ENCODE measurements around the gene MRPS12. TPM values are rescaled to one million over a fixed set of nuclear protein-coding genes. Genes with fewer than 3 reads are reported as not detected.
A peak's percentile ranks its signal among the peaks of the same experiment; 100 is the strongest.
"Not testable (repeated sequence)": the region's sequence is repeated elsewhere in the genome, so short reads cannot be mapped to it uniquely, and the experiment has no call there.

The MRPS12 gene
- 10 to 100 TPM; 29.9 to 43.9 (median 33.1) TPM for total RNA-seq

DNA sequence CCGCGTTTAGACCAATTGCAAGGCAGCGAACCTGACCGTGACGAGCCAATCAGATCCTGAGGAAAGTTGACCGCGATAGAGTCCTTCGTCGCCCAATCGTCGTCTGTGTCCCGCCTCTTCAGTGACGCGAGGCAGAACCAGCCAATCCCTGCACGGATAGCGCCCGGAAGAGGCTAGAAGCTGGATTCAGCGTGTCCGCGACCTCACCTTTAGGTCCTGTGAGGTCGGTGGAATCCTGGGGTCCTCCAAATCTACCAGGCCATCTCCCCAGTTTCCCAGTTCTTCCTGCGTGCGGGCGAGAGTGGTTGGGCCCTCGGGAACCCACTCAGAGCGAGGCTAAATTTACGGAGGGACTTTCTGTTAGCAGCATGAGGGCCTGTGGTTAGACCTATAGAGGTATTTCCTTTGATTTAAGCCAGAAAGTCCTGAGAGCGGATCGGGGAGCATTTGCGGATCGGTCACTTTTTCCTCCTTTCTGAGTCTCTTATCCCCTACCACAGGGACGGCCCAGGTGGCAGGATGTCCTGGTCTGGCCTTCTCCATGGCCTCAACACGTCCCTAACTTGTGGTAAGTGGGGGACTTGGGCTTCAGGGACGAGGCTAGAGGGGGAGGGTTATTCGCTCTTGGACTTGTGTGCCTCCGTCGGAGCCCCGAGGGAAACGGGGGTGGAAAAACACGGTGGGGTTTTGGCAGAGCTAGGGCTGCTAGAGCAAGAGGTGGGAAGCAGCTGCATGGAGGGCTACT lies at the start of gene MRPS12:
MRPS12 (plus strand) TSS at position 169 of the 745 bp plus-strand sequence; CDS start at position 520, 351 bp downstream.
- Histone ChIP-seq H3K9me3 (peaks cover 0 to 9% (median 0%) of the 10 kb centered on the region in 4 donors), H3K27ac (peak within 1 kb of the TSS; percentile 77 to 88 (median 82)), H3K27me3 (no peaks in the 10 kb centered on the region), H3K4me3 (peak within 1 kb of the TSS; percentile 48 to 91 (median 76)), H3K36me3 (peaks cover 0 to 54% (median 0%) of the 10 kb centered on the region in 3 donors), H3K4me1 (peaks cover 0 to 29% (median 14%) of the 10 kb centered on the region in 4 donors)
- peak; percentile 97 to 99 for DNase-seq (ENCODE audit: low spot score in 2 of 2)
- WGBS, 2 donors = 0 to 1% methylated on average over 26 to 40 of the region's 40 CpGs
- TF ChIP-seq EP300 (IDR thresholded peaks at IDR 0.05) (peak in 1 of 2 donors; percentile 35), POLR2A (IDR thresholded peaks at IDR 0.05) (peak in 1 of 2 donors; percentile 35)
- TF ChIP-seq, protein P1, sequence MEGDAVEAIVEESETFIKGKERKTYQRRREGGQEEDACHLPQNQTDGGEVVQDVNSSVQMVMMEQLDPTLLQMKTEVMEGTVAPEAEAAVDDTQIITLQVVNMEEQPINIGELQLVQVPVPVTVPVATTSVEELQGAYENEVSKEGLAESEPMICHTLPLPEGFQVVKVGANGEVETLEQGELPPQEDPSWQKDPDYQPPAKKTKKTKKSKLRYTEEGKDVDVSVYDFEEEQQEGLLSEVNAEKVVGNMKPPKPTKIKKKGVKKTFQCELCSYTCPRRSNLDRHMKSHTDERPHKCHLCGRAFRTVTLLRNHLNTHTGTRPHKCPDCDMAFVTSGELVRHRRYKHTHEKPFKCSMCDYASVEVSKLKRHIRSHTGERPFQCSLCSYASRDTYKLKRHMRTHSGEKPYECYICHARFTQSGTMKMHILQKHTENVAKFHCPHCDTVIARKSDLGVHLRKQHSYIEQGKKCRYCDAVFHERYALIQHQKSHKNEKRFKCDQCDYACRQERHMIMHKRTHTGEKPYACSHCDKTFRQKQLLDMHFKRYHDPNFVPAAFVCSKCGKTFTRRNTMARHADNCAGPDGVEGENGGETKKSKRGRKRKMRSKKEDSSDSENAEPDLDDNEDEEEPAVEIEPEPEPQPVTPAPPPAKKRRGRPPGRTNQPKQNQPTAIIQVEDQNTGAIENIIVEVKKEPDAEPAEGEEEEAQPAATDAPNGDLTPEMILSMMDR (IDR thresholded peaks at IDR 0.05) = no peak

DNA sequence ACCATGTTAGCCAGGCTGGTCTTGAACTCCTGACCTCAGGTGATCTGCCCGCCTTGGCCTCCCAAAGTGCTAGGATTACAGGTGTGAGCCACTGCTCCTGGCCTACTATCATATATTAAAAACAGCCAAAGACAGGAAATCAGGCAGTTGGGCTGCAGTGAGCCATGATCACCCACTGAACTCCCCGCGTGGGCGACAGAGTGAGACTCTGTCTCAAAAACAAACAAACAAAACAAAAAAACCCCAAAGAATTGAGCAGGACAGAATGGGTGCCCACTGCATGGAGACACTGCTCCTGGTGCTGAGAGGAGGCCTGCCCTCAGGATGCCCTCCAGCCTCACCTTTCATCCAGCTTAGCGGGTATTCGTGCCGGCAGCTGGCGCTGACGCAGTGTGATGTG lies 47.5 kb upstream of the MRPS12 start:
- Histone ChIP-seq H3K27ac (no peak overlapping the region), H3K4me3 (no peak overlapping the region), H3K36me3 (peaks cover 0 to 96% (median 12%) of the 10 kb centered on the region in 3 donors), H3K27me3 (no peaks in the 10 kb centered on the region), H3K4me1 (peaks cover 0 to 9% (median 3%) of the 10 kb centered on the region in 4 donors), H3K9me3 (no peaks in the 10 kb centered on the region)
- no peak for TF ChIP-seq EP300 (IDR thresholded peaks at IDR 0.05)
- TF ChIP-seq, protein P1 (IDR thresholded peaks at IDR 0.05) = no peak
- TF ChIP-seq POLR2A (IDR thresholded peaks at IDR 0.05) = no peak
- no peak for DNase-seq (ENCODE audit: low spot score in 2 of 2)
- WGBS, 2 donors = 86 to 94% methylated on average over 9 of the region's 9 CpGs

DNA sequence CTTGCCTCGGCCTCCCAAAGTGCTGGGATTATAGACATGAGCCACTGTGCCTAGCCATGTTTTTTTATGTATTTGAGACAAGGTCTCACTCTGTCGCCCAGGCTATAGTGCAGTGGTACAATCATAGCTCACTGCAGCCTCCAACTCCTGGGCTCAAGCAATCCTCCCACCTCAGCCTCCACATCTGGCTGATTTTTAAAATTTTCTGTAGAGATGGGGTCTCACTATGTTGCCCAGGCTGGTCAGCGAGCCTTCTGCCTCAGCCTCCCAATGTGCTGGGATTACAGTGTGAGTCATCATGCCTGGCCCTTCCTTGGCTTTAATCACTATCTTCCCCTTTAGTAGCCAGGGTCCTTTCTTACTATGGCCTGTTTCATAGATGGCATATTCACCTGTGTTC lies 46.1 kb upstream of the MRPS12 start:
- H3K27ac ChIP-seq; DNase-seq (ENCODE audit: low spot score in 2 of 2); H3K27me3 ChIP-seq; H3K4me1 ChIP-seq; H3K9me3 ChIP-seq; H3K4me3 ChIP-seq: not testable (repeated sequence)
- peaks cover 0 to 96% (median 13%) of the 10 kb centered on the region in 3 donors for H3K36me3 ChIP-seq
- 96 to 100% methylated on average over 3 of the region's 3 CpGs for WGBS, 2 donors

DNA sequence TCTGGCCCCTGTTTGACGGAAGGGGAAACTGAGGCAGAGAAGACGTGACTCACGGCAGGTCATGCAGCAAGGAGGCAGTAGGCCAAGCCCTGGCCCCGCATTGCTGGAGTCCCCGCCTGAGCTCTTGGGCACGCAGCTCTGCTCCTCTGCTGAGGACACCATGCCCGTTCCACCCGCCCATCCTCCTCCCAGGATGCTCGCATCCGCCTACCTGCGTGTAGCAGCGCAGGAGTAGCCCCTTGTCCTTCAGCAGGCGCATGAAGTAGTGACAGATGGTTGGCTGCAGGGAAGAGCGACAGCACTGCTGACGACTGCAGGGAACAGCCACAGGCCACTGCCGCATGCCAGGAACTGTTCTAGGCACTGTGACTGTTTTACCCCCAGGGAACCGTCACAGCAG lies 41.9 kb upstream of the MRPS12 start:
- no peaks in the 10 kb centered on the region for H3K27me3 ChIP-seq
- TF ChIP-seq EP300 (IDR thresholded peaks at IDR 0.05) (no peak), POLR2A (IDR thresholded peaks at IDR 0.05) (no peak)
- TF ChIP-seq, protein P1 (IDR thresholded peaks at IDR 0.05) = no peak
- WGBS, 2 donors = 93 to 96% methylated on average over 15 to 17 of the region's 17 CpGs
- H3K27ac ChIP-seq = no peak overlapping the region
- peaks cover 0 to 97% (median 5%) of the 10 kb centered on the region in 3 donors for H3K36me3 ChIP-seq
- H3K4me1 ChIP-seq = peaks cover 0 to 6% (median 0%) of the 10 kb centered on the region in 4 donors
- no peak overlapping the region for H3K4me3 ChIP-seq
- DNase-seq (ENCODE audit: low spot score in 2 of 2) = no peak
- H3K9me3 ChIP-seq = no peaks in the 10 kb centered on the region

DNA sequence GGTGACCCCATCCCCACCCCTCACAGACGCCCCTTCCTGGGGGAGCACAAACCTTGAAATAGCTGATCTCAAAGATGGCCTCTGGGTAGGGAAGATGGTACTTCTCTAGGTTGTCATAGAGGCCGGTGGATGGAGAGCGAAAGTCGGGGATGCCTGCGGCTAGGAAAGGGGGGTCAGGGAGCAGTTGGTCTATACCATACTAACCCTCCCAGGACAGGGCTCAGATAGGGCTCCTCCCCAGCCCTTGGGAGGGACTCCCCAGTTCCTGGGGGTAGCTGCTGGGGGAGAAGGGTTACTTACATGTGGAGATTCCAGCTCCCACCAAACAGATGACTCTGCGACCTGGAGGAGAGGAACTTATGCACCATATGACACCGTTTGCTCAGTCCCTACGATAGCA lies 40.9 kb upstream of the MRPS12 start:
- Histone ChIP-seq H3K27me3 (no peaks in the 10 kb centered on the region), H3K27ac (no peak overlapping the region), H3K4me3 (no peak overlapping the region), H3K36me3 (peaks cover 0 to 93% (median 5%) of the 10 kb centered on the region in 3 donors), H3K9me3 (no peaks in the 10 kb centered on the region), H3K4me1 (peaks cover 0 to 6% (median 0%) of the 10 kb centered on the region in 4 donors)
- no peak for DNase-seq (ENCODE audit: low spot score in 2 of 2)
- TF ChIP-seq POLR2A (IDR thresholded peaks at IDR 0.05) (no peak), EP300 (IDR thresholded peaks at IDR 0.05) (no peak)
- TF ChIP-seq, protein P1 (IDR thresholded peaks at IDR 0.05) = no peak
- WGBS, 2 donors = 92 to 94% methylated on average over 8 of the region's 8 CpGs

Measured in tibial nerve (tissue), 4 donors.